Lung (tissue), 4 donors: Measurements from ENCODE around the gene GIT1. TPM values are rescaled to one million over a fixed set of nuclear protein-coding genes. Genes with fewer than 3 reads are reported as not detected.

Source experiments
- polyA plus RNA-seq, 2 donors: library from polyadenylated mRNA; stranded (reverse); fragments of 200-250 nt; gene quantifications; one replicate each; pipeline ENCODE4 v1.2.1, GENCODE V29; 2013
- total RNA-seq, 2 donors: library from RNA; depleted of rRNA in 1 of 2; stranded (reverse); fragments of >200 nt in 1 of 2; gene quantifications; one replicate each; pipeline ENCODE4 v1.2.1, GENCODE V29; 2014 to 2021
- donor health status: Bipolar disorder and iron deficiency.
- donor health status: healthy.
- donor health status: DM: yes; HTN: yes; CAD: no.

GIT1 gene
- total and polyA plus RNA-seq, 4 donors = 29.8 to 49.9 (median 41.2) TPM

Other genes starting within 250 kb of the GIT1 start
- 10 to 100 TPM; 64.2 to 81.0 TPM for gene TAOK1, start 199.3 kb downstream of the GIT1 start, total RNA-seq
- 10 to 100 TPM in 1 of 2 donors, 1 to 10 TPM in 1; 8.8 to 10.5 TPM for gene TAOK1, start 199.3 kb downstream of the GIT1 start, polyA plus RNA-seq
- gene ABHD15, start 22.6 kb downstream of the GIT1 start, total RNA-seq = 10 to 100 TPM in 1 of 2 donors, 1 to 10 TPM in 1; 4.1 to 10.5 TPM
- gene ABHD15, start 22.6 kb downstream of the GIT1 start, polyA plus RNA-seq = 1 to 10 TPM; 4.0 to 6.3 TPM
- 10 to 100 TPM; 24.2 to 69.4 TPM for gene TP53I13, start 20.9 kb downstream of the GIT1 start, total RNA-seq
- 100 to 1,000 TPM in 1 of 2 donors, 10 to 100 TPM in 1; 53.4 to 126 TPM for gene TP53I13, start 20.9 kb downstream of the GIT1 start, polyA plus RNA-seq
- 1 to 10 TPM; 6.6 to 6.9 TPM for gene ANKRD13B, start 3.5 kb upstream of the GIT1 start, total RNA-seq
- 1 to 10 TPM; 2.7 to 3.2 TPM for gene ANKRD13B, start 3.5 kb upstream of the GIT1 start, polyA plus RNA-seq
- gene CORO6, start 33.3 kb upstream of the GIT1 start, total RNA-seq = 1 to 10 TPM; 1.7 to 8.4 TPM
- gene CORO6, start 33.3 kb upstream of the GIT1 start, polyA plus RNA-seq = 10 to 100 TPM in 1 of 2 donors, 1 to 10 TPM in 1; 3.3 to 14.4 TPM